IMR-90 (cell line): Measurements from ENCODE around the gene RPS6KA2. TPM values are rescaled to one million over a fixed set of nuclear protein-coding genes. Genes with fewer than 3 reads are reported as not detected.

Source experiments
- ATAC-seq: fragments of 200-7000 bp; cut with Tn5 transposase; 2 replicates; pipeline ENCODE4 v1.9.1; 2020; ENCODE audit warnings: low read depth, mild to moderate bottlenecking, moderate library complexity
- BruUV-seq: library from RNA; stranded (reverse); fragments of 400-500 nt; replicated peaks from 2 replicates; lab custom pipeline; 2021; lab: Mats Ljungman, UMichigan
- CTCF ChIA-PET: fragments of 300-600 bp; formaldehyde crosslinking; extraction: SDS; loops from one replicate; lab custom pipeline; 2021; ENCODE audit warnings: antibody characterized with exemption; lab: Yijun Ruan, JAX
- POLR2A ChIA-PET: fragments of 300-600 bp; sonication (Branson Sonifier 250); formaldehyde crosslinking; loops from one replicate; lab custom pipeline; 2022; ENCODE audit warnings: antibody characterized with exemption; ENCODE audit not compliant: unreplicated experiment; lab: Charles Lee
- DNase-seq: peaks from one replicate; pipeline ENCODE4 v3.0.0; 2013
- H2AFZ ChIP-seq: replicated peaks from 2 replicates; pipeline ENCODE3; 2013; ENCODE audit warnings: low read length, mild to moderate bottlenecking; ENCODE audit not compliant: poor library complexity
- H2AK5ac ChIP-seq: 2 replicates; pipeline ENCODE4 v1.6.1; 2013; ENCODE audit warnings: low read depth, low read length, inconsistent platforms
- H2AK9ac ChIP-seq: replicated peaks from 2 replicates; pipeline ENCODE3; 2013; ENCODE audit warnings: mild to moderate bottlenecking, low read depth, low read length, moderate library complexity; ENCODE audit not compliant: poor library complexity
- H2BK120ac ChIP-seq: 2 replicates; pipeline ENCODE4 v1.6.1; 2013; ENCODE audit warnings: low read depth, low read length, inconsistent platforms
- H2BK15ac ChIP-seq: 3 replicates; pipeline ENCODE4 v1.6.1; 2013; ENCODE audit warnings: low read depth, low read length, inconsistent platforms
- H2BK20ac ChIP-seq: 2 replicates; pipeline ENCODE4 v1.6.1; 2013; ENCODE audit warnings: low read depth, mild to moderate bottlenecking, inconsistent platforms, low read length, moderate library complexity
- H2BK5ac ChIP-seq: 2 replicates; pipeline ENCODE4 v1.6.1; 2013; ENCODE audit warnings: mild to moderate bottlenecking, low read depth, low read length, inconsistent platforms; ENCODE audit not compliant: poor library complexity, severe bottlenecking
- H3K14ac ChIP-seq: replicated peaks from 2 replicates; pipeline ENCODE4 v1.6.1; 2013; ENCODE audit warnings: low read depth, low read length, inconsistent platforms
- H3K18ac ChIP-seq: 2 replicates; pipeline ENCODE4 v1.6.1; 2013; ENCODE audit warnings: low read depth, low read length, control low read depth
- H3K23ac ChIP-seq: 2 replicates; pipeline ENCODE4 v1.6.1; 2013; ENCODE audit warnings: low read depth, low read length, inconsistent platforms
- H3K27ac ChIP-seq: 2 replicates; pipeline ENCODE4 v1.5.1; 2013; ENCODE audit warnings: mild to moderate bottlenecking, control low read depth, low read length; ENCODE audit not compliant: insufficient read depth
- H3K27me3 ChIP-seq: 2 replicates; pipeline ENCODE4 v1.6.1; 2013; ENCODE audit warnings: low read length; ENCODE audit not compliant: control insufficient read depth, insufficient read depth
- H3K36me3 ChIP-seq: 2 replicates; pipeline ENCODE4 v1.6.1; 2013; ENCODE audit warnings: low read length, mixed read lengths; ENCODE audit not compliant: control insufficient read depth, insufficient read depth
- H3K4ac ChIP-seq: 2 replicates; pipeline ENCODE4 v1.6.1; 2013; ENCODE audit warnings: low read depth, low read length, inconsistent platforms
- H3K4me1 ChIP-seq: 2 replicates; pipeline ENCODE4 v1.6.1; 2013; ENCODE audit warnings: low read length, mixed read lengths; ENCODE audit not compliant: control insufficient read depth, insufficient read depth
- H3K4me2 ChIP-seq: 2 replicates; pipeline ENCODE4 v1.6.1; 2013; ENCODE audit warnings: low read depth, mild to moderate bottlenecking, control low read depth, low read length, moderate library complexity
- H3K4me3 ChIP-seq: 2 replicates; pipeline ENCODE4 v1.5.1; 2013; ENCODE audit warnings: low read depth, mild to moderate bottlenecking, control low read depth, low read length, moderate library complexity; ENCODE audit not compliant: insufficient read depth
- H3K56ac ChIP-seq: 2 replicates; pipeline ENCODE4 v1.6.1; 2013; ENCODE audit warnings: low read length, inconsistent platforms; ENCODE audit not compliant: insufficient read depth; ENCODE audit errors: extremely low read depth
- H3K79me1 ChIP-seq, 2 experiments: 2 replicates each; pipeline ENCODE4 v1.6.1; 2013; ENCODE audit warnings: low read length in 2 of 2, inconsistent platforms in 1 of 2, low read depth in 1 of 2
- H3K9ac ChIP-seq: 2 replicates; pipeline ENCODE4 v1.6.1; 2013; ENCODE audit warnings: low read depth, low read length, control low read depth
- H3K9me1 ChIP-seq: 2 replicates; pipeline ENCODE4 v1.6.1; 2013; ENCODE audit warnings: low read length, inconsistent platforms; ENCODE audit not compliant: insufficient read depth
- H3K9me3 ChIP-seq: 2 replicates; pipeline ENCODE4 v1.6.1; 2013; ENCODE audit warnings: low read length; ENCODE audit not compliant: control insufficient read depth, insufficient read depth
- H4K20me1 ChIP-seq: 2 replicates; pipeline ENCODE4 v1.6.1; 2013; ENCODE audit warnings: low read length, inconsistent platforms; ENCODE audit not compliant: insufficient read depth
- H4K5ac ChIP-seq: 2 replicates; pipeline ENCODE4 v1.6.1; 2013; ENCODE audit warnings: mild to moderate bottlenecking, low read depth, low read length, control low read depth
- H4K8ac ChIP-seq, 2 experiments: 2 replicates each; pipeline ENCODE4 v1.6.1; 2013; ENCODE audit warnings: low read depth in 2 of 2, low read length in 2 of 2, control low read depth in 1 of 2, inconsistent platforms in 1 of 2
- H4K91ac ChIP-seq: 2 replicates; pipeline ENCODE4 v1.6.1; 2013; ENCODE audit warnings: low read depth, low read length, inconsistent platforms; ENCODE audit not compliant: insufficient read depth
- BHLHE40 ChIP-seq: fragments of 150-350 bp; IDR thresholded peaks from 2 replicates; pipeline ENCODE4 v1.6.1; 2016; ENCODE audit warnings: mild to moderate bottlenecking, low read depth, low read length
- CEBPB ChIP-seq: IDR thresholded peaks from 2 replicates; pipeline ENCODE4 v1.6.1; 2012; ENCODE audit warnings: low read depth, low read length, improper control_type of control experiment
- ELK1 ChIP-seq: fragments of 150-350 bp; IDR thresholded peaks from 2 replicates; pipeline ENCODE4 v1.6.1; 2016; ENCODE audit warnings: low read depth, mild to moderate bottlenecking, low read length, moderate library complexity, borderline replicate concordance
- FOS ChIP-seq: fragments of 150-350 bp; IDR thresholded peaks from 2 replicates; pipeline ENCODE4 v1.6.1; 2016; ENCODE audit warnings: low read depth, low read length
- MAZ ChIP-seq: IDR thresholded peaks from 2 replicates; pipeline ENCODE4 v1.6.1; 2012; ENCODE audit warnings: low read depth, mild to moderate bottlenecking, low read length, improper control_type of control experiment, moderate library complexity, borderline replicate concordance
- MXI1 ChIP-seq: IDR thresholded peaks from 2 replicates; pipeline ENCODE4 v1.6.1; 2012; ENCODE audit warnings: low read depth, mild to moderate bottlenecking, low read length, moderate library complexity, borderline replicate concordance
- NFE2L2 ChIP-seq: fragments of 150-350 bp; IDR thresholded peaks from 2 replicates; pipeline ENCODE4 v1.6.1; 2016; ENCODE audit warnings: low read depth, mild to moderate bottlenecking, low read length
- RAD21 ChIP-seq: IDR thresholded peaks from 2 replicates; pipeline ENCODE4 v1.6.1; 2012; ENCODE audit warnings: low read length, improper control_type of control experiment
- WGBS, 2 experiments: methylation state at CpG; one replicate each; pipeline versions ENCODE4 v1.1.5 to v1.1.7; 2013; ENCODE audit warnings: missing lambda C conversion rate in 2 of 2; ENCODE audit not compliant: insufficient read length in 1 of 2; ENCODE audit errors: extremely low coverage in 2 of 2; 5-methylcytosine and 5-hydroxymethylcytosine counted together
- dilution Hi-C: fragments of 300-500 bp; cut with HindIII; formaldehyde crosslinking; loops from one replicate; pipeline ENCODE4 v1.14.3; 2018; ENCODE audit warnings: low sequenced_read_pairs; ENCODE audit not compliant: unreplicated experiment
- in situ Hi-C: fragments of 300-500 bp; cut with MboI; formaldehyde crosslinking; loops from 3 replicates; pipeline ENCODE4 v1.14.3; 2019; ENCODE audit warnings: low sequenced_read_pairs, inconsistent platforms, mixed read lengths
- intact Hi-C: fragments of 100-400 bp; cut with micrococcal nuclease; formaldehyde crosslinking; loops from 2 replicates; pipeline ENCODE4 v1.10.0; 2022
- polyA plus RNA-seq, 3 experiments: library from polyadenylated mRNA; depleted of rRNA; stranded (reverse); fragments of >200 nt; gene quantifications; 2 replicates each; pipeline ENCODE4 v1.2.3, GENCODE V29; 2012; ENCODE audit warnings: low replicate concordance in 1 of 3
- total RNA-seq: library from RNA; depleted of rRNA; stranded (reverse); fragments of >200 nt; gene quantifications from 2 replicates; pipeline ENCODE4 v1.2.3, GENCODE V29; 2012
- TF ChIP-seq, protein P1 (sequence below): conservative IDR thresholded peaks from 2 replicates; pipeline ENCODE4 v1.5.1; 2012; ENCODE audit warnings: mild to moderate bottlenecking, low read depth, low read length, improper control_type of control experiment

Gene RPS6KA2
- total and polyA plus RNA-seq, 2 of the 4 experiments (the other 2 are of a cell fraction) = 26.9 to 31.3 TPM

DNA sequence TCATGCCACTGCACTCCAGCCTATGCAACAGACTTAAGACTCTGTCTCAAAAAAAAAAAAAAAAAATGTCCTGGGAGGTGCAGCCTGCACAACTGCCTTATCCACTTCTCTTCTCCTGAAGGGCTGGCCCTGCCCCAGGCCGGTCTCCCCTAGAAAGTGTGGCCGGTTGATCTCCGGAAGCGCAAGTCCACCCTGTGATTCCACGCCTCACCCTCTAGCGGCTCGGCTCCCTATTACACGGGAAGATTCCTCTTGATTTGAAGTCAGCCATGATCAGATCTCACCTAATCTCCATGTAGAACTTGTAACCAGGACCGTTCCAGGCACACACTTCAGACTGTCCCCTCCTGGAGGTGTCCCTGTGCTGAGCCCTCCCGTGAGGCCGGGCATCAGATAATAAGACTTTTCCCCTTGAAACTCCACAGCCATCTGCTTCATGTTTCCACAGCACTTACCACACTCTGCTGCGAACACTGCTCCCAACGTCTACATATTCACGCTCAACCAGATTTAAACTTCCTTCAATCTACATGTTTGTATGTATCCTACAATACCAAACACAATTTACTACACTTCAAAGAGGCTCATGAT is 49.3 kb upstream of the RPS6KA2 start:
- POLR2A ChIA-PET = no interaction called here
- Histone ChIP-seq H3K9me1 (no peaks in the 10 kb centered on the region), H3K27me3 (peaks cover 17% of the 10 kb centered on the region), H2AK9ac (no peak overlapping the region), H2AFZ (no peak overlapping the region), H4K5ac (no peak overlapping the region), H3K56ac (no peak overlapping the region), H2BK15ac (no peak overlapping the region), H2BK20ac (no peak overlapping the region), H3K9ac (no peak overlapping the region), H4K8ac (no peak overlapping the region), H3K4ac (no peak overlapping the region), H3K36me3 (no peaks in the 10 kb centered on the region), H3K79me1 (no peaks in the 10 kb centered on the region), H3K4me1 (peaks cover 2% of the 10 kb centered on the region; the same call in 1 of the 2 replicates), H2BK5ac (no peak overlapping the region), H3K4me3 (no peak overlapping the region), H4K91ac (no peak overlapping the region), H3K14ac (no peak overlapping the region), H2AK5ac (no peak overlapping the region), H3K27ac (no peak overlapping the region), H3K4me2 (no peak overlapping the region), H3K18ac (no peak overlapping the region), H2BK120ac (no peak overlapping the region), H4K20me1 (no peaks in the 10 kb centered on the region), H3K23ac (no peak overlapping the region), H3K9me3 (no peaks in the 10 kb centered on the region)
- intact Hi-C loops (no loop called here), dilution Hi-C loops (no loop called here), in situ Hi-C loops (no loop called here)
- WGBS, 2 experiments = 92% methylated on average over 6 of the region's 14 CpGs; no CpG with 5 or more reads in 1 of the 2 experiments
- no TSS peak for BruUV-seq
- DNase-seq (no peak), ATAC-seq (no peak)
- CTCF ChIA-PET = no interaction called here
- TF ChIP-seq CEBPB = no peak
- TF ChIP-seq ELK1 = no peak
- no peak for TF ChIP-seq NFE2L2
- TF ChIP-seq, protein P1, sequence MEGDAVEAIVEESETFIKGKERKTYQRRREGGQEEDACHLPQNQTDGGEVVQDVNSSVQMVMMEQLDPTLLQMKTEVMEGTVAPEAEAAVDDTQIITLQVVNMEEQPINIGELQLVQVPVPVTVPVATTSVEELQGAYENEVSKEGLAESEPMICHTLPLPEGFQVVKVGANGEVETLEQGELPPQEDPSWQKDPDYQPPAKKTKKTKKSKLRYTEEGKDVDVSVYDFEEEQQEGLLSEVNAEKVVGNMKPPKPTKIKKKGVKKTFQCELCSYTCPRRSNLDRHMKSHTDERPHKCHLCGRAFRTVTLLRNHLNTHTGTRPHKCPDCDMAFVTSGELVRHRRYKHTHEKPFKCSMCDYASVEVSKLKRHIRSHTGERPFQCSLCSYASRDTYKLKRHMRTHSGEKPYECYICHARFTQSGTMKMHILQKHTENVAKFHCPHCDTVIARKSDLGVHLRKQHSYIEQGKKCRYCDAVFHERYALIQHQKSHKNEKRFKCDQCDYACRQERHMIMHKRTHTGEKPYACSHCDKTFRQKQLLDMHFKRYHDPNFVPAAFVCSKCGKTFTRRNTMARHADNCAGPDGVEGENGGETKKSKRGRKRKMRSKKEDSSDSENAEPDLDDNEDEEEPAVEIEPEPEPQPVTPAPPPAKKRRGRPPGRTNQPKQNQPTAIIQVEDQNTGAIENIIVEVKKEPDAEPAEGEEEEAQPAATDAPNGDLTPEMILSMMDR = no peak
- no peak for TF ChIP-seq MXI1
- TF ChIP-seq MAZ = no peak
- TF ChIP-seq FOS = no peak
- TF ChIP-seq BHLHE40 = no peak
- no peak for TF ChIP-seq RAD21
